ENCODE results near the gene ECSIT.
A peak's percentile ranks its signal among the peaks of the same experiment; 100 is the strongest.

Gene ECSIT

DNA sequence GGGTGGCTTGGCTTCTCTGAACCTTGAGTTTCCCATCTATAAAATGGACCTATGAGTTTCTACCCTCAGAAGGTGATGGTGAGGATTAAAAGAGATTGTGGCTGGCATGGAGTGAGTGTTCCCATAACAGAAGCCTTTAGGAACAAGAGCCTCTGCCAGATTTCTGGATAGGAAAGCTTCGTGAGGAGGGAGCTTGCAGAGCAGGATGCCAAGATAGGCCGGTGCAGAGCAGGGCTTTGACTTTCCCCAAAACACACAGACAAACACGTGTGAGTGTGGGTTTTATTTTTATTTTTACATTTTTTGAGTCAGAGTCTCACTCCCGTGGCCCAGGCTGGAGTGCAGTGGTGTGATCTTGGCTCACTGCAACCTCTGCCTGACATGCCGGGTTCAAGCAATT, 6.0 kb upstream of the ECSIT start:
- Histone ChIP-seq H3K27me3 (ENCODE audit: insufficient read depth, low read length, poor library complexity, severe bottlenecking) (no peaks in the 10 kb centered on the region), H3K79me2 (ENCODE audit: insufficient read depth, low read length) (no peaks in the 10 kb centered on the region), H3K4me3 (ENCODE audit: low read length, poor library complexity, severe bottlenecking) (no peak overlapping the region), H4K20me1 (ENCODE audit: insufficient read depth, low read length, poor library complexity, severe bottlenecking) (no peaks in the 10 kb centered on the region), H3K9ac (ENCODE audit: low read depth, low read length, poor library complexity, severe bottlenecking) (no peak overlapping the region), H3K36me3 (ENCODE audit: insufficient read depth, low read length) (no peaks in the 10 kb centered on the region), H3K9me3 (ENCODE audit: insufficient read depth, low read depth, low read length) (no peaks in the 10 kb centered on the region), H3K4me2 (ENCODE audit: low read depth, low read length, poor library complexity, severe bottlenecking) (no peak overlapping the region), H2AFZ (ENCODE audit: low read length) (no peak overlapping the region), H3K4me1 (ENCODE audit: insufficient read depth, low read length, poor library complexity, severe bottlenecking) (no peaks in the 10 kb centered on the region), H3K9me2 (replicated peaks; ENCODE audit: low read depth, low read length) (no peaks in the 10 kb centered on the region), H3F3A (ENCODE audit: low read depth) (no peaks in the 10 kb centered on the region)
- no peak for TF ChIP-seq EZH2phosphoT487 (IDR thresholded peaks at IDR 0.05; ENCODE audit: borderline replicate concordance)
- TF ChIP-seq, protein P1, sequence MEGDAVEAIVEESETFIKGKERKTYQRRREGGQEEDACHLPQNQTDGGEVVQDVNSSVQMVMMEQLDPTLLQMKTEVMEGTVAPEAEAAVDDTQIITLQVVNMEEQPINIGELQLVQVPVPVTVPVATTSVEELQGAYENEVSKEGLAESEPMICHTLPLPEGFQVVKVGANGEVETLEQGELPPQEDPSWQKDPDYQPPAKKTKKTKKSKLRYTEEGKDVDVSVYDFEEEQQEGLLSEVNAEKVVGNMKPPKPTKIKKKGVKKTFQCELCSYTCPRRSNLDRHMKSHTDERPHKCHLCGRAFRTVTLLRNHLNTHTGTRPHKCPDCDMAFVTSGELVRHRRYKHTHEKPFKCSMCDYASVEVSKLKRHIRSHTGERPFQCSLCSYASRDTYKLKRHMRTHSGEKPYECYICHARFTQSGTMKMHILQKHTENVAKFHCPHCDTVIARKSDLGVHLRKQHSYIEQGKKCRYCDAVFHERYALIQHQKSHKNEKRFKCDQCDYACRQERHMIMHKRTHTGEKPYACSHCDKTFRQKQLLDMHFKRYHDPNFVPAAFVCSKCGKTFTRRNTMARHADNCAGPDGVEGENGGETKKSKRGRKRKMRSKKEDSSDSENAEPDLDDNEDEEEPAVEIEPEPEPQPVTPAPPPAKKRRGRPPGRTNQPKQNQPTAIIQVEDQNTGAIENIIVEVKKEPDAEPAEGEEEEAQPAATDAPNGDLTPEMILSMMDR (conservative IDR thresholded peaks at IDR 0.05; ENCODE audit: low read length) = no peak

DNA sequence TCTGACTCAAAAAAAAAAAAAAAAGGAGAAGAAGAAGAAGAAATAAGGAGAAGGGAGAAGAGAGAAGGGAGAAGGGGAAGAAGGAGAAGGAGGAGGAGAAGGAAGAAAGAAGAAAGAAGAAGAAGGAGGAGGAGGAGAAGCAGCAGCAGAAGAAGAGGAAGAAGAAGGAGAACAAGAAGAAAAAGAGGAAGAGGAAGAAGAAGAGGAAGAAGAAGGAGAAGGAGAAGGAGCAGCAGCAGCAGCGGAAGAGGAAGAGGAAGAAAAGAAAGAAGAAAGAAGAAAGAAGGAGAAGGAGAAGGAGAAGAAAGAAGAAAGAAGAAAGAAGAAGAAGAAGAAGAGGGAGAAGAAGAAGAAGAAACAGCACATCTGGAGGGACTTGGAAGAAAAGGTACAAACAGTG, 5.6 kb upstream of the ECSIT start:
- no peak overlapping the region for H3K9ac ChIP-seq (ENCODE audit: low read depth, low read length, poor library complexity, severe bottlenecking)
- H3K27me3 ChIP-seq (ENCODE audit: insufficient read depth, low read length, poor library complexity, severe bottlenecking) = no peaks in the 10 kb centered on the region
- H3K4me3 ChIP-seq (ENCODE audit: low read length, poor library complexity, severe bottlenecking) = no peak overlapping the region
- H3F3A ChIP-seq (ENCODE audit: low read depth) = no peaks in the 10 kb centered on the region
- no peaks in the 10 kb centered on the region for H3K36me3 ChIP-seq (ENCODE audit: insufficient read depth, low read length)
- H2AFZ ChIP-seq (ENCODE audit: low read length) = no peak overlapping the region
- H3K9me2 ChIP-seq (replicated peaks; ENCODE audit: low read depth, low read length) = no peaks in the 10 kb centered on the region
- no peaks in the 10 kb centered on the region for H3K4me1 ChIP-seq (ENCODE audit: insufficient read depth, low read length, poor library complexity, severe bottlenecking)
- H3K9me3 ChIP-seq (ENCODE audit: insufficient read depth, low read depth, low read length) = no peaks in the 10 kb centered on the region
- TF ChIP-seq, protein P1 (conservative IDR thresholded peaks at IDR 0.05; ENCODE audit: low read length) = no peak
- TF ChIP-seq EZH2phosphoT487 (IDR thresholded peaks at IDR 0.05; ENCODE audit: borderline replicate concordance) = no peak
- H3K79me2 ChIP-seq (ENCODE audit: insufficient read depth, low read length) = no peaks in the 10 kb centered on the region
- no peak overlapping the region for H3K4me2 ChIP-seq (ENCODE audit: low read depth, low read length, poor library complexity, severe bottlenecking)
- H4K20me1 ChIP-seq (ENCODE audit: insufficient read depth, low read length, poor library complexity, severe bottlenecking) = no peaks in the 10 kb centered on the region

DNA sequence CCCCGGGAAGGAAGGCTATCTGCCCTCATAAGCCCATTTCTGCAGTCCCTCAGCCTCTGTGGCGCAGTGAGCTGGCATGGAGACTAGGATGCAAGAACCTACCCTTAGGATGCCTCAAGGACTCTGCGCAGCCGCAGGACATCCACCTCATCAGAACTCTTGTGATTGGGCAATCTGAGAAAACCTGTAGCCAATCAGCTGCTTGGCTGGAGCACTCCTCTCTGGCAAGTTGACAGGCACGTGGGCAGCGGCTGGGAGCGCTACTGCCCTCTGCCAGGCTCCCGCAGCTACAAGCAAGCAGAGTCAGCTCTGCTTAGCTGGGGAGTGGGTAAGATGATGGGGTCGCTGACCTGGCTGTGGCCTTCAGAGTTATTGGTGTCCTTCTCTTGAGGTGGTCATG, 1.5 kb upstream of the ECSIT start:
- Histone ChIP-seq H3K9me3 (ENCODE audit: insufficient read depth, low read depth, low read length) (no peaks in the 10 kb centered on the region), H2AFZ (ENCODE audit: low read length) (no peak overlapping the region), H3F3A (ENCODE audit: low read depth) (no peaks in the 10 kb centered on the region), H3K79me2 (ENCODE audit: insufficient read depth, low read length) (peaks cover 11% of the 10 kb centered on the region; the same call in 1 of the 2 replicates), H3K4me1 (ENCODE audit: insufficient read depth, low read length, poor library complexity, severe bottlenecking) (peaks cover 6% of the 10 kb centered on the region), H4K20me1 (ENCODE audit: insufficient read depth, low read length, poor library complexity, severe bottlenecking) (peaks cover 3% of the 10 kb centered on the region), H3K9ac (ENCODE audit: low read depth, low read length, poor library complexity, severe bottlenecking) (no peak overlapping the region), H3K4me3 (ENCODE audit: low read length, poor library complexity, severe bottlenecking) (no peak overlapping the region), H3K9me2 (replicated peaks; ENCODE audit: low read depth, low read length) (no peaks in the 10 kb centered on the region), H3K36me3 (ENCODE audit: insufficient read depth, low read length) (no peaks in the 10 kb centered on the region), H3K27me3 (ENCODE audit: insufficient read depth, low read length, poor library complexity, severe bottlenecking) (no peaks in the 10 kb centered on the region), H3K4me2 (ENCODE audit: low read depth, low read length, poor library complexity, severe bottlenecking) (no peak overlapping the region)
- no peak for TF ChIP-seq EZH2phosphoT487 (IDR thresholded peaks at IDR 0.05; ENCODE audit: borderline replicate concordance)
- TF ChIP-seq, protein P1 (conservative IDR thresholded peaks at IDR 0.05; ENCODE audit: low read length) = peak; percentile 44

All from Loucy (cell line).